ENCODE data around the gene PLEKHM3. TPM values are rescaled to one million over a fixed set of nuclear protein-coding genes. Genes with fewer than 3 reads are reported as not detected.

The PLEKHM3 gene
- total and polyA plus RNA-seq, 2 of the 13 experiments (the other 11 are each of a cell fraction or from before 2014, with no cell fraction given), result 4.5 to 4.7 TPM

DNA sequence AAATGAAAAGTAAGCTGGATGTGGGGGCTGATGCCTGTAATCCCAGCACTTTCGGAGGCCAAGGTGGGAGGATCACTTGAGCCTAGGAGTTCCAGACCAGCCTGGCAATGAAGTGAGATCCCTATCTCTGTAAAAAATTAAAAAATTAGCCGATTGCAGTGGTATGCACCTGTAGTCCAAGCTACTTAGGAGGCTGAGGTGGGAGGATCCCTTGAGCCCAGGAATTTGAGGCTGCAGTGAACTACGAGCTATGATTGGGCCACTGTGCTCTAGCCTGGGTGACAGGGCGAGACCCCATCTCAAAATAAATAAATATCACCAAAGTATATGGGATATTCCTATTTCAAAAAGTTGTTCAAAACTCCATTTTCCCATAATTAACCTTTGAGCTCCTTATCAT is 154.5 kb downstream of the PLEKHM3 start:
- ATAC-seq (peak; percentile 17), DNase-seq (ENCODE audit: low spot score) (no peak), FAIRE-seq (no peak)
- Histone ChIP-seq H3K9me3 (ENCODE audit: low read length) (no peaks in the 10 kb centered on the region), H3K4me1 (ENCODE audit: insufficient read depth, low read length) (peaks cover 64% of the 10 kb centered on the region), H3K36me3 (replicated peaks in 1 of 2; ENCODE audit: control insufficient read depth in 1 of 2, insufficient read depth in 2 of 2, low read length in 2 of 2) (no peaks in the 10 kb centered on the region), H3K4me3 (replicated peaks in 1 of 3; ENCODE audit: insufficient read depth in 1 of 3, low read depth in 2 of 3, low read length in 3 of 3) (no peak overlapping the region; a peak in 1 of 6 replicates), H4K20me1 (ENCODE audit: insufficient read depth, low read length) (no peaks in the 10 kb centered on the region), H3K79me2 (ENCODE audit: insufficient read depth, low read length) (no peaks in the 10 kb centered on the region), H3K4me2 (ENCODE audit: low read depth, low read length) (peak overlapping the region; percentile 65), H3K9ac (ENCODE audit: insufficient read depth, low read depth, low read length) (peak overlapping the region; percentile 55), H3K27me3 (ENCODE audit: control insufficient read depth in 1 of 2, insufficient read depth in 2 of 2, low read length in 2 of 2) (no peaks in the 10 kb centered on the region), H2AFZ (ENCODE audit: low read length) (no peak overlapping the region), H3K27ac (ENCODE audit: extremely low read length, insufficient read depth, low read length) (peak overlapping the region; percentile 81)
- in situ Hi-C loops (cut with HindIII; ENCODE audit: extremely low pct_ligation_motif_present, low pct_unique_long_range_greater_than_20kb) (no loop called here), intact Hi-C loops (cut with micrococcal nuclease; ENCODE audit: unreplicated experiment) (loop anchor here (1.0 to 2.0 kb wide), 9 partner anchors 24 to 164 kb away; partner anchors contain the start of gene FZD5)
- ChIA-PET POLR2A (interaction anchor here (1.2 to 5.5 kb wide), 23 partner anchors 9 to 159 kb away, joined by 3 to 158 read pairs (median 8); partner anchors contain the start of genes CCNYL1 and FZD5), CTCF (ENCODE audit: low intra/inter-chr PET ratio, low total read pairs) (no interaction called here)
- WGBS (ENCODE audit: low lambda C conversion rate), result 51% methylated on average over 4 of the region's 4 CpGs
- TSS peak; percentile 95 for BruUV-seq (replicated peaks)
- TF ChIP-seq CHD4 (IDR thresholded peaks at IDR 0.05; ENCODE audit: borderline replicate concordance, low read length) (0 out of 2 replicates have a peak, but pooled peaks have one; percentile 57), SRY (CRISPR knock-in tag; IDR thresholded peaks at IDR 0.05) (no peak), ZNF781 (CRISPR knock-in tag; IDR thresholded peaks at IDR 0.05; ENCODE audit: borderline replicate concordance, not compliant biosample characterization) (peak; percentile 2), TRIM24 (CRISPR knock-in tag; IDR thresholded peaks at IDR 0.05) (no peak), XBP1 (CRISPR knock-in tag; IDR thresholded peaks at IDR 0.05) (no peak), MTF1 (CRISPR knock-in tag; IDR thresholded peaks at IDR 0.05) (no peak), KAT8 (CRISPR knock-in tag; IDR thresholded peaks at IDR 0.05) (no peak), NR2C2 (CRISPR knock-in tag; IDR thresholded peaks at IDR 0.05; ENCODE audit: borderline replicate concordance) (no peak), RFXANK (CRISPR knock-in tag; IDR thresholded peaks at IDR 0.05) (no peak), MAFK (conservative IDR thresholded peaks at IDR 0.05 in 1 of 2, IDR thresholded peaks at IDR 0.05 in 1 of 2; ENCODE audit: low read length in 2 of 2) (no peak), ZNF260 (CRISPR knock-in tag; IDR thresholded peaks at IDR 0.05; ENCODE audit: borderline replicate concordance, low read depth) (no peak), SNRNP70 (IDR thresholded peaks at IDR 0.05; ENCODE audit: low read depth, low read length) (no peak), TSC22D2 (CRISPR knock-in tag; IDR thresholded peaks at IDR 0.05; ENCODE audit: borderline replicate concordance) (no peak), BORCS8-MEF2B (CRISPR knock-in tag; IDR thresholded peaks at IDR 0.05) (no peak), SMYD3 (CRISPR knock-in tag; IDR thresholded peaks at IDR 0.05) (no peak), RCOR2 (CRISPR knock-in tag; IDR thresholded peaks at IDR 0.05) (no peak), NR1H2 (CRISPR knock-in tag; IDR thresholded peaks at IDR 0.05; ENCODE audit: borderline replicate concordance, low read depth) (no peak), ZNF619 (CRISPR knock-in tag; IDR thresholded peaks at IDR 0.05) (no peak), IKZF1 (IDR thresholded peaks at IDR 0.05) (no peak), ZNF446 (CRISPR knock-in tag; IDR thresholded peaks at IDR 0.05) (no peak)
- TF ChIP-seq, protein P1, sequence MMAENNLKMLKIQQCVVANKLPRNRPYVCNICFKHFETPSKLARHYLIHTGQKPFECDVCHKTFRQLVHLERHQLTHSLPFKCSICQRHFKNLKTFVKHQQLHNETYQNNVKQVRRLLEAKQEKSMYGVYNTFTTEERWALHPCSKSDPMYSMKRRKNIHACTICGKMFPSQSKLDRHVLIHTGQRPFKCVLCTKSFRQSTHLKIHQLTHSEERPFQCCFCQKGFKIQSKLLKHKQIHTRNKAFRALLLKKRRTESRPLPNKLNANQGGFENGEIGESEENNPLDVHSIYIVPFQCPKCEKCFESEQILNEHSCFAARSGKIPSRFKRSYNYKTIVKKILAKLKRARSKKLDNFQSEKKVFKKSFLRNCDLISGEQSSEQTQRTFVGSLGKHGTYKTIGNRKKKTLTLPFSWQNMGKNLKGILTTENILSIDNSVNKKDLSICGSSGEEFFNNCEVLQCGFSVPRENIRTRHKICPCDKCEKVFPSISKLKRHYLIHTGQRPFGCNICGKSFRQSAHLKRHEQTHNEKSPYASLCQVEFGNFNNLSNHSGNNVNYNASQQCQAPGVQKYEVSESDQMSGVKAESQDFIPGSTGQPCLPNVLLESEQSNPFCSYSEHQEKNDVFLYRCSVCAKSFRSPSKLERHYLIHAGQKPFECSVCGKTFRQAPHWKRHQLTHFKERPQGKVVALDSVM (CRISPR knock-in tag; IDR thresholded peaks at IDR 0.05), result peak; percentile 96
- TF ChIP-seq, protein P2, sequence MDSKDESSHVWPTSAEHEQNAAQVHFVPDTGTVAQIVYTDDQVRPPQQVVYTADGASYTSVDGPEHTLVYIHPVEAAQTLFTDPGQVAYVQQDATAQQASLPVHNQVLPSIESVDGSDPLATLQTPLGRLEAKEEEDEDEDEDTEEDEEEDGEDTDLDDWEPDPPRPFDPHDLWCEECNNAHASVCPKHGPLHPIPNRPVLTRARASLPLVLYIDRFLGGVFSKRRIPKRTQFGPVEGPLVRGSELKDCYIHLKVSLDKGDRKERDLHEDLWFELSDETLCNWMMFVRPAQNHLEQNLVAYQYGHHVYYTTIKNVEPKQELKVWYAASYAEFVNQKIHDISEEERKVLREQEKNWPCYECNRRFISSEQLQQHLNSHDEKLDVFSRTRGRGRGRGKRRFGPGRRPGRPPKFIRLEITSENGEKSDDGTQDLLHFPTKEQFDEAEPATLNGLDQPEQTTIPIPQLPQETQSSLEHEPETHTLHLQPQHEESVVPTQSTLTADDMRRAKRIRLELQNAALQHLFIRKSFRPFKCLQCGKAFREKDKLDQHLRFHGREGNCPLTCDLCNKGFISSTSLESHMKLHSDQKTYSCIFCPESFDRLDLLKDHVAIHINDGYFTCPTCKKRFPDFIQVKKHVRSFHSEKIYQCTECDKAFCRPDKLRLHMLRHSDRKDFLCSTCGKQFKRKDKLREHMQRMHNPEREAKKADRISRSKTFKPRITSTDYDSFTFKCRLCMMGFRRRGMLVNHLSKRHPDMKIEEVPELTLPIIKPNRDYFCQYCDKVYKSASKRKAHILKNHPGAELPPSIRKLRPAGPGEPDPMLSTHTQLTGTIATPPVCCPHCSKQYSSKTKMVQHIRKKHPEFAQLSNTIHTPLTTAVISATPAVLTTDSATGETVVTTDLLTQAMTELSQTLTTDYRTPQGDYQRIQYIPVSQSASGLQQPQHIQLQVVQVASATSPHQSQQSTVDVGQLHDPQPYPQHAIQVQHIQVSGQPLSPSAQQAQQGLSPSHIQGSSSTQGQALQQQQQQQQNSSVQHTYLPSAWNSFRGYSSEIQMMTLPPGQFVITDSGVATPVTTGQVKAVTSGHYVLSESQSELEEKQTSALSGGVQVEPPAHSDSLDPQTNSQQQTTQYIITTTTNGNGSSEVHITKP (CRISPR knock-in tag; IDR thresholded peaks at IDR 0.05; ENCODE audit: low read depth), result no peak

Data from HepG2 (cell line).